Hepatic stellate cell (primary cell): ENCODE data around the gene UBE2Z.
"Not testable (repeated sequence)": the region's sequence is repeated elsewhere in the genome, so short reads cannot be mapped to it uniquely, and the experiment has no call there.

Experiments
- DNase-seq: peaks from one replicate; pipeline ENCODE4 v3.0.0; 2011; ENCODE audit warnings: low spot score

UBE2Z gene

GRCh38 chr17:48904428-48904827 is 3.8 kb upstream of the UBE2Z start:
- DNase-seq: no peak

GRCh38 chr17:48905987-48906515 is 2.2 kb upstream of the UBE2Z start:
- no peak for DNase-seq

- DNase-seq: peak; percentile 63
Observed at GRCh38 chr17:48907713-48908046, 527 bp upstream of the UBE2Z start.

- DNase-seq: peak; percentile 75
Observed at GRCh38 chr17:48908853-48909394, 717 bp downstream of the UBE2Z start.

- no peak for DNase-seq
Observed at GRCh38 chr17:48909783-48910182, 1.6 kb downstream of the UBE2Z start.

GRCh38 chr17:48910370-48910769 is 2.2 kb downstream of the UBE2Z start:
- no peak for DNase-seq

GRCh38 chr17:48912476-48912875 is 4.3 kb downstream of the UBE2Z start:
- DNase-seq: no peak

- DNase-seq: peak; percentile 73
Observed at GRCh38 chr17:48915459-48916282, 7.5 kb downstream of the UBE2Z start.

GRCh38 chr17:48925251-48925990 is 17.2 kb downstream of the UBE2Z start:
- DNase-seq: no peak

- DNase-seq: no peak
Observed at GRCh38 chr17:48925991-48926342, 17.8 kb downstream of the UBE2Z start.

GRCh38 chr17:48927978-48928745 is 20.0 kb downstream of the UBE2Z start:
- DNase-seq: no peak

- no peak for DNase-seq
Observed at GRCh38 chr17:48928876-48929811, 20.9 kb downstream of the UBE2Z start.

- no peak for DNase-seq
Observed at GRCh38 chr17:48929812-48930165, 21.6 kb downstream of the UBE2Z start.

- no peak for DNase-seq
Observed at GRCh38 chr17:48930435-48930873, 22.2 kb downstream of the UBE2Z start.

GRCh38 chr17:48933035-48933434 is 24.8 kb downstream of the UBE2Z start:
- no peak for DNase-seq

GRCh38 chr17:48944515-48945260 is 36.5 kb downstream of the UBE2Z start, which contains the start of gene SNF8:
Gene SNF8 (minus strand): TSS chr17:48944842. CDS start chr17:48944734, 108 bp downstream.
- DNase-seq: peak; percentile 94

GRCh38 chr17:48945261-48945651 is 37.0 kb downstream of the UBE2Z start:
- not testable (repeated sequence) for DNase-seq

GRCh38 chr17:48951572-48951971 is 43.4 kb downstream of the UBE2Z start:
- DNase-seq: no peak

GRCh38 chr17:48952904-48953303 is 44.7 kb downstream of the UBE2Z start:
- DNase-seq: no peak

- no peak for DNase-seq
Observed at GRCh38 chr17:48954300-48954755, 46.1 kb downstream of the UBE2Z start.
